Testis (tissue), 2 donors: ENCODE data around the gene FXYD2.

Experiments used
- POLR2A ChIP-seq: fragments of 450-650 bp; IDR thresholded peaks from one replicate; pipeline ENCODE4 v1.6.1; 2017; ENCODE audit warnings: antibody characterized with exemption, mild to moderate bottlenecking, moderate library complexity
- TF ChIP-seq, protein P1 (sequence below), 3 experiments: fragments of 450-650 bp in 2 of 3; fragments of 200-600 bp in 1 of 3; sonication (generic) in 1 of 3; IDR thresholded peaks; one replicate each; pipeline ENCODE4 v1.5.1; 2016 to 2019; ENCODE audit warnings: antibody characterized with exemption in 3 of 3, mild to moderate bottlenecking in 2 of 3, moderate library complexity in 1 of 3

DNA sequence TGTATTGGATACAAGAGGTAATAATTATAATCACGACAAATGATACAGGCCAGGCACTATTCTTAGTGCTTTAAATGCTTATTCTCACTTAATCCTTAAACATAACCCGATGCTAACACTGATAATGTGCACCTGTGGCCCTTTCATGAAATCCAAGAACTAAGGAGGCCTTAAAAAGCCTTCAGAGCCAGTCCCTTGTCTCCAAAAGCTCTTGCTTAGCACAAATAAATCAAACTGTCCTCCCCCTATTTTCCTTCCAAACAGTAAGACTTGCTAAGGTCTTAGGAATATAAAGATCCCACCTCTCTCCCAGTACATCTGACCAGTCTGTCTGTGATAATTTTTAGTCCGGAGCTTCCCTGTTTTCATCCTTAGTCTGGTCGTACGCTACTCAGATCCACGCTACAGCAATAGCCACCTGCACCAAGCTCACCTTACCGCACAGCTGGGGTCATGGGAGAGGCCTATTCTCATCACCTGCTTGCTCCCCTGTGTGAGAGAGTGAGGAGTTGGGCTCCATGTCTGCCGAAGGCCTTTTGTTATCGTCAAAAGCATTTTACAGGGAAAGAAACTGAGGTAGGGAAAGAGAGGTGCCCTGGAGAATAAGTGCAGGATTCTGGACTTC, 35.1 kb upstream of the FXYD2 start:
- TF ChIP-seq, protein P1, sequence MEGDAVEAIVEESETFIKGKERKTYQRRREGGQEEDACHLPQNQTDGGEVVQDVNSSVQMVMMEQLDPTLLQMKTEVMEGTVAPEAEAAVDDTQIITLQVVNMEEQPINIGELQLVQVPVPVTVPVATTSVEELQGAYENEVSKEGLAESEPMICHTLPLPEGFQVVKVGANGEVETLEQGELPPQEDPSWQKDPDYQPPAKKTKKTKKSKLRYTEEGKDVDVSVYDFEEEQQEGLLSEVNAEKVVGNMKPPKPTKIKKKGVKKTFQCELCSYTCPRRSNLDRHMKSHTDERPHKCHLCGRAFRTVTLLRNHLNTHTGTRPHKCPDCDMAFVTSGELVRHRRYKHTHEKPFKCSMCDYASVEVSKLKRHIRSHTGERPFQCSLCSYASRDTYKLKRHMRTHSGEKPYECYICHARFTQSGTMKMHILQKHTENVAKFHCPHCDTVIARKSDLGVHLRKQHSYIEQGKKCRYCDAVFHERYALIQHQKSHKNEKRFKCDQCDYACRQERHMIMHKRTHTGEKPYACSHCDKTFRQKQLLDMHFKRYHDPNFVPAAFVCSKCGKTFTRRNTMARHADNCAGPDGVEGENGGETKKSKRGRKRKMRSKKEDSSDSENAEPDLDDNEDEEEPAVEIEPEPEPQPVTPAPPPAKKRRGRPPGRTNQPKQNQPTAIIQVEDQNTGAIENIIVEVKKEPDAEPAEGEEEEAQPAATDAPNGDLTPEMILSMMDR (IDR thresholded peaks at IDR 0.05) = no peak
- no peak for TF ChIP-seq POLR2A
